HG03558 (cell line): Measurements from ENCODE around the gene KRTAP9-2.
"Not testable (repeated sequence)": the region's sequence is repeated elsewhere in the genome, so short reads cannot be mapped to it uniquely, and the experiment has no call there.

Experiments
- ATAC-seq: cut with Tn5 transposase; IDR thresholded peaks from one replicate; pipeline ENCODE4 v1.9.1; 2021; ENCODE audit warnings: moderate number of reproducible peaks; ENCODE audit not compliant: unreplicated experiment; ENCODE audit errors: extremely low read depth

The KRTAP9-2 gene, protein sequence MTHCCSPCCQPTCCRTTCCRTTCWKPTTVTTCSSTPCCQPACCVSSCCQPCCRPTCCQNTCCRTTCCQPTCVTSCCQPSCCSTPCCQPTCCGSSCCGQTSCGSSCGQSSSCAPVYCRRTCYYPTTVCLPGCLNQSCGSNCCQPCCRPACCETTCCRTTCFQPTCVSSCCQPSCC

DNA sequence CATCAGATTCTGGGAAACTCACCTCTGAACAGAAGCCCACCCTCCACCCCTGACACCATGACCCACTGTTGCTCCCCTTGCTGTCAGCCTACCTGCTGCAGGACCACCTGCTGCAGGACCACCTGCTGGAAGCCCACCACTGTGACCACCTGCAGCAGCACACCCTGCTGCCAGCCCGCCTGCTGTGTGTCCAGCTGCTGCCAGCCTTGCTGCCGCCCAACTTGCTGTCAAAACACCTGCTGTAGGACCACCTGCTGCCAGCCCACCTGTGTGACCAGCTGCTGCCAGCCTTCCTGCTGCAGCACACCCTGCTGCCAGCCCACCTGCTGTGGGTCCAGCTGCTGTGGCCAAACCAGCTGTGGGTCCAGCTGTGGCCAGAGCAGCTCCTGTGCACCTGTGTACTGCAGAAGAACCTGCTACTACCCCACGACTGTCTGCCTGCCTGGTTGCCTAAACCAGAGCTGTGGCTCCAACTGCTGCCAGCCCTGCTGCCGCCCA, at the start of gene KRTAP9-2:
Gene KRTAP9-2 (plus strand): TSS at position 51 of the 498 bp plus-strand sequence. CDS start 7 bp downstream, at position 58.
- not testable (repeated sequence) for ATAC-seq

DNA sequence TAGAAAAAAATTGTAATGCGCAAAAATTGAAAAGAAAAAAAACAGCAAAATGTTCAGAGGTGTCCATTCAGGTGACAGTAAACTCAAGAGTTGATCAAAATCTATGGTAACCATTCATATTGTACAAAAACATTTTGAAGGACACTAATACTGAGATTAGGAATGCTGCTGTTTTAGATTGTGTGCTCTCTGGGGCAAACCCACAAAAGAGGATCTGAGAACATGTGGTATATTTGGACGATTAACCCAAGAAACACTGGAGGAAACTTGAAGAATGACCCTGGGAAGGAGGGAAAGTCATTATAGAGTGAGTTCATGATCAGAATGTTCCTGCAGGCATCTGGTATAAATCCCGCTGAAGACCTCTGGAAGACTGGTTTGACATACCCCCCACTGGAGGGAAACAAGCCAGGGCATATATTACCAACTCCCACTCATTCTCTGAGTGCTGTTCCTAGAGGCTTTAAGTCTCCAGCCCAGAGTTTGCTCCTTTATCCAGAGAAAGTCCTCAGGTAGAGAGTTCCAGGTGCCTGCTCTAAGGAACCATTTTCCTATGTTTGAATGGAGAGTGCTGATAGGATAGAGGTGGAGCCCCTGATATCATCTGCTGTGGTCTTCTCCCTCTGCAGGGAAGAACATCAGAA, 49.6 kb upstream of the KRTAP9-2 start:
- ATAC-seq, result no peak

DNA sequence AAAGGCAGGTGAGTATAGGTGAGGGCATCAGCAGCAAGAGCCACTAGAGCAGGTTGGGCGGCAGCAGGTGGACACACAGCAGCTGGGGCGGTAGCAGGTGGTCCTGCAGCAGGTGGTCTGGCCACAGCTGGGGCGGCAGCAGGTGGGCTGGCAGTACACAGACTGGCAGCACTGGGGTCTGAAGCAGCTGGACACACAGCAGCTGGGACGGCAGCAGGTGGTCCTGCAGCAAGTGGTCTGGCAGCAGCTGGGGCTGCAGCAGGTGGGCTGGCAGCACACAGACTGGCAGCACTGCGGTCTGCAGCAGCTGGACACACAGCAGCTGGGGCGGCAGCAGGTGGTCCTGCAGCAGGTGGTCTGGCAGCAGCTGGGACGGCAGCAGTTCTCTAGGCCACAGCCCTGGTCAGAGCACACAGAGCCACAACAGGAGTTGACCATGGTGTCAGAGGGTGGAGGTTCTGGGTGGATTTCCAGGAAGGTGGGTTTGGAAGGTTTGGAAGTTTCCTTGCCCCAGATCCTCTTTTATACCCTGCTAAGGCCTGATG, 48.6 kb upstream of the KRTAP9-2 start, which contains the start of gene KRTAP4-2:
Gene KRTAP4-2 (minus strand): TSS at position 495 of the 545 bp plus-strand sequence. CDS start 57 bp downstream, at position 438.
- ATAC-seq, result no peak

DNA sequence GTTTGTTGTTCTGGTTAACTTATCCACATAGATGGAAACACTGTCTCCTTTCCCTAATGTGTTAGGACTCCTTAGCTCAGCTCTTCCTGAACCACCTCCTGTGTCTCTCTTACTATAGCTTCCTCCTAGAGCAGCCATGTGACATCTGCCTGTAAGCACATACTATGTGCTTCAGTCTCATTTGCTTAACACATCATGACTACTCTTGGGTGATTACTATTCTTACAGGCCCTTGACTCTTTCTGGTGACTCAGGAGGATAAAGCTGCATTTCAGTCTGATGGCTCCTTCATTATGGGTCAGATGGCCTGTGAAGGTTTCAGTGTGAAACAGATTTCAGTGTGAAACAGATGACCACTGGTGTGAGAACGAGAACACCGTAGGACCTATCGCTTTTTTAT, 48.1 kb upstream of the KRTAP9-2 start:
- ATAC-seq, result no peak

DNA sequence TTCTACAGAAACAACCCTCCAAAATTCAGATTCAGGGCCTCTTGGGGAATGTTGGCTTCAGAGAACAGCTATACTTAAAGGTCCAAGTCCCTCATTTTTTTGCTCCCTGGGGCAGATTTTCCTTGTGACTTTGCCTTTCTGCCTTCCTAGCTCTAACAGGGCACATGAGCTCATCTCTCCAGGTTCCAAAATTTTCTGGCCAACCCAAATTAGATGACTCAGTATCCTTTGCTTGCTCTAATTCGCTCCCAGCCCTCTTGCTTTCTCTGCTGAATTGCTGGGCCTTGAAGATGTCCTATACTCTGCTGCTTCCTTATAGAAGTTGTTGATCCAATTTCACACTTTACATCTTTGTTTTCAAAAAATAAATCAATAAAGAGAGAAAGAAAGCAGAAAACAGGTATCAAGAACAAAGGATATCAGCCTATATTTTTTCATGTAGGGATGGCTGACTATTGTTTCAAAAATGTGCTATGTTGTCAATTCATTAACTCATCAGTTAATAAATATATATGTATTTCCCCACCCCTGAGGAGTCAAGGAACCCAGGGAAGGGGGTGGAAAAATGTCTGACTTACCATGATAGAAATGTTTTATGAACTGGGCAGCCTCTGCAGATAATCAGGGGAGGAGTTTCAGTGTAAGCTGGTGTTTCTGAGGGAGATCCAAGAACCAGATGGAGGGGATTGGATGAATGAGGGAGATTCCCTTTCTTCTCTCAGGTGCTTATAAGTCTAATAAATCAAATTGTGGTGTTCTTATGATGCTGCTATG, 47.4 kb upstream of the KRTAP9-2 start:
- no peak for ATAC-seq

DNA sequence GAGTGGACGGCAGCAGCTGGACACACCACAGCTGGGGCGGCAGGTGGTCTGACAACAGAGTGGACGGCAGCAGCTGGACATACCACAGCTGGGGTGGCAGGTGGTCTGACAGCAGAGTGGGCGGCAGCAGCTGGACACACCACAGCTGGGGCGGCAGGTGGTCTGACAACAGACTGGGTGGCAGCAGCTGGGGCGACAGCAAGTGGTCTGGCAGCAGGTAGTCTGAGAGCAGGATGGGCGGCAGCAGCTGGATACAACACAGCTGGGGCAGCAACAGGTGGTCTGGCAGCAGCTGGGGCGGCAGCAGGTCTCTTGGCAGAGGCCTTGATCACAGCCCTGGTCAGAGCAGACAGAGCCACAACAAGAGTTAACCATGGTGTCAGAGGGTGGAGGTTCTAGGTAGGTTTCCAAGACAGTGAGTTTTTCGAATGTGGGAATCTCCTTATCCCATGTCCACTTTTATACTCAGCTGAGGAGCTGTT, 41.9 kb upstream of the KRTAP9-2 start, which contains the start of gene KRTAP4-1:
Gene KRTAP4-1 (minus strand): TSS at position 432 of the 482 bp plus-strand sequence. CDS start 57 bp downstream, at position 375.
- no peak for ATAC-seq

DNA sequence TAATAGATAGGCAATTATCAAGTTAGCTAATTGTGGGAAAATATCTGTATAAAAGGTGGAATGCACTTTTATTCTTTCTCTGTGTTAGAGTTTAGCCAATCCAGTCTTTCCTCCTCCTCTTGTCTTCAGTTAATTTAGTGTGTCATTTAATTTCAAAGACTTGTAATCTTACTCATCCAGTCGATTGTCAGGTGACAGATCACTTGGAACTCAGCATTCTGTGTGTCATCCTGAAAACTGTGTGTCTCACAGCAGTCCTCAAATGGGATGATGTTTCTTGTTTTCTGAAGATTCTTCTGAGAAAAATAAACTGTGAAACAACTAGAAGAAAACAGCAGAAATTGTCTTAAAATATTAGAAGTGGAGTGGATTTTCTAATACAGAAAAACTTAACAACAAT, 41.4 kb upstream of the KRTAP9-2 start:
- no peak for ATAC-seq

DNA sequence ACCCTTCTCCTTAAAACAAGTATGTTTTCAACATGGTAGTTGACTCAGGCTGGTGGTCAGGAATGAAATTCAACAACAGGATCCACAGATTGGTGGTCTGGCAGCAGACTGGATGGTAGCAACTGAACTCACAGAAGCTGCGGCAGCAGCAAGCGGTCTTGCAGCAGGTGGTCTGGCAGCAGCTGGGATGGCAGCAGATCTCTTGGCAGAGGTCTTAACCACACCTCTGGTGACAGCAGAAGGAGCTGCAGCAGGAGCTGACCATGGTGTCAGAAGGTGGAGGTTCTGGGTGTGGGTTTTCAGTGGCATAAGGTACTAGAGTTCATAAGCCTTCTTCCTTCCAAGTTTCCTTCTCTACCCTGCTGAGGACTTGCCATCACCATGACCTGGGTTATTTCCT, 39.6 kb upstream of the KRTAP9-2 start:
- ATAC-seq, result no peak

DNA sequence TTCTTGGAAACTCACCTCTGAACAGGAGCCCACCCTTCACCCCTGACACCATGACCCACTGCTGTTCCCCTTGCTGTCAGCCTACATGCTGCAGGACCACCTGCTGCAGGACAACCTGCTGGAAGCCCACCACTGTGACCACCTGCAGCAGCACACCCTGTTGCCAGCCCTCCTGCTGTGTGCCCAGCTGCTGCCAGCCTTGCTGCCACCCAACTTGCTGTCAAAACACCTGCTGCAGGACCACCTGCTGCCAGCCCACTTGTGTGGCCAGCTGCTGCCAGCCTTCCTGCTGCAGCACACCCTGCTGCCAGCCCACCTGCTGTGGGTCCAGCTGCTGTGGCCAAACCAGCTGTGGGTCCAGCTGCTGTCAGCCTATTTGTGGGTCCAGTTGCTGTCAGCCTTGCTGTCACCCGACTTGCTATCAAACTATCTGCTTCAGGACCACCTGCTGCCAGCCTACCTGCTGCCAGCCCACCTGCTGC, 36.6 kb upstream of the KRTAP9-2 start, which contains the start of gene KRTAP9-1:
Gene KRTAP9-1 (plus strand): TSS at position 51 of the 482 bp plus-strand sequence. CDS start 0 bp downstream, at position 51.
- not testable (repeated sequence) for ATAC-seq

DNA sequence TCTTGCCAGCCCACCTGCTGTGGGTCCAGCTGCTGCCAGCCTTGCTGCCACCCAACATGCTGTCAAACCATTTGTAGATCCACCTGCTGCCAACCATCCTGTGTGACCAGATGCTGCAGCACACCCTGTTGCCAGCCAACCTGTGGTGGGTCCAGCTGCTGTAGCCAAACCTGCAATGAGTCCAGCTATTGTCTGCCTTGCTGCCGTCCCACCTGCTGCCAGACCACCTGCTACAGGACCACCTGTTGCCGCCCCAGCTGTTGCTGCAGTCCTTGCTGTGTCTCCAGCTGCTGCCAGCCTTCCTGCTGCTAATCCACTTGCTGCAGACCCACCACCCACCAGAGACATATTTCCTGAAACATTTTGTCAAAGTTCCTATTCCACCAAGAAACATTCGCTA, 36.1 kb upstream of the KRTAP9-2 start:
- ATAC-seq, result no peak

DNA sequence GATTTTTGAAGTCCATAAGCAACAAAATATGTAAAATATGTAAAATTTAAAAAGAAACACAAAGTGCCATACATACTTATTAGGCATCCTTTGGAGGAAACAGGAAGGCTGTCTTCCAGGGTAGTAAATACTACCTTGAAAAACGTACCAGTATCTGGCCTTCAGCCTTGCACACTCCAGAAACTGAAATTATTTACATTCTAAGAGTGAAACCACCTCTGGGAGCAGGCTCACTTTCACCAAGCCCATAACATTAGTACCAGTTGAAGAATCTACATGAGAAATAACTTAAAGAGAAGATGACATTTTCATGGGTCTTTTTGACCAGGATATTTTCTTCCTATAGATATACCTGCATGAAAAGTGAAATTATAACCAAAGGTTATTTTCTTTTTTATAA, 30.4 kb upstream of the KRTAP9-2 start:
- ATAC-seq, result no peak

DNA sequence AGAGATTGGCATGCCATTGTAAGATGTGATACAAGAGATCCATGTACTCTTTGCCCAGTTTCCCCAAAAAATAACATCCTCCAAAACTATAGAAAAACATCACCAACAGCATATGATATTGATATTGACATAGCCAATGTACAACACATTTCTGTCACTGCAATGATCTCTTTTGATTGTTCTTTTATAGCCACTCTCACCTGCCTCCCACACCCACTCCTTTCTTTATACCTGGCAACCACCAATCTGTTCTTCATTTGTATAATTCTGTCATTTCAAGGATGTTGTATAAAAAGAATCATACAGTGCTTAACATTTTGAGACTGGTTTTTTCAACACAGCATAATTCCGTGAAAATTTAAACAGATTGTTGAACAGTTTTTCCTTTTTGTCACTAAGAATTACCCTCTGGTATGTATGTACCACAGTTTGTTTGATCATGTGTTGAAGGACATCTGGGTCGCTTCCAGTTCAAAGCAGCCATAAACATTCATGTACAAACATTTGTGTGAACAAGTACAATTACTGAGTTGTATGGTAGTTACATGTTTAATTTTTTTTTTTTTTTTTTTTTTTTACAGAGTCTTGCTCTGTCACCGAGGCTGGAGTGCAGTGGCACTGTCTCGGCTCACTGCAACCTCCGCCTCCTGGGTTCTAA, 26.9 kb upstream of the KRTAP9-2 start:
- no peak for ATAC-seq

DNA sequence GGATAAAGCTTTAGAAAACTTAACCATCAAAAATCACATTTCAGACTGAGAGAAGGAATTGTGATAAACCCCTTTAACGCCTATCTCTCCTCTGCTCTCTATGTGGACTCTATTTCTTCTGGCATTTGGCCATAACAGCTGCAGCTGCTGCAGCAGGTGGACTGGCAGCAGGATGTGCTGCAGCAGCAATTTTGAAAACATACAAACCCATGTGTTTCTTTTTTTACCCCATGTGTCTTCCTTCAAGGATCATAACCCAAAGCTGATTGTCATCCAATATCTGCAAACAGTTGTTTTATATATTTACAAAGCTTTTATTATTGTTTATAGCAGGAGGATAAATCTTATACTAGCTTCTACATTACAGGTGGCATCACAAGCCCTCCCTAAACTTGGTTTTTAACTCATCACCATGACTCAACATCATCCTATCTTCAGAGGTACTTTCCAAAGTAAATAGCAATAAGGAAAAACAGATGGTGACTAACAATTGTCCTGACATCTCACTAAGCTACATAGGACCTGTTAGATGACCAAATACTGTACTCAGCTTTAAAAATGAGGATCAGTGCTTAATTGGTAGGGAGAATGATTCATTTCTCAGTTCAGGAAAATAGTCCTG, 14.5 kb upstream of the KRTAP9-2 start:
- no peak for ATAC-seq

DNA sequence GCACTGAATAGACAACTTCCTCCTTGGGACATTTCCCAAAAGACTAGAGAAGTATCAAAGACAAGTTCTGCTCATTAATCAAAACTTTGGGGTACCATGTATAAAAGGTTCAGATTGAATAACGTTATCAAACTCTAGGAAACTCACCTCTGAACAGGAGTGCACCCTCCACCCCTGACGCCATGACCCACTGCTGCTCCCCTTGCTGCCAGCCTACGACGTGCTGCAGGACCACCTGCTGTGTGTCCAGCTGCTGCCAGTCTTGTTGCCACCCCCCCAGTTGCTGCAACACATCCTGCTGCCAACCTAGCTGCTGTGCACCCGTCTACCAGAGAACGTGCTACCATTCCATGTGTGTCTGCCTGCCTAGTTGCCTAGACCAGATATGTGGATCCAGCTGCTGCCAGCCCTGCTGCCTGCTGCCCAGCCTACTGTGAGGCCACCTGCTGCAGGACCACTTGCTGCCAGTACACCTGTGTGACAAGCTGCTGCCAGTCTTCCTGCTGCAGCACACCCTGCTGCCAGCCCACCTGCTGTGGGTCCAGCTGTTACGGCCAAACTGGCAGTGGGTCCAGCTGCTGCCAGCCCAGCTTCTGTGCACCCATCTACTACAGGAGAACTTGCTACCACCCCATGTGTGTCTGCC, 13.8 kb upstream of the KRTAP9-2 start:
- no peak for ATAC-seq

DNA sequence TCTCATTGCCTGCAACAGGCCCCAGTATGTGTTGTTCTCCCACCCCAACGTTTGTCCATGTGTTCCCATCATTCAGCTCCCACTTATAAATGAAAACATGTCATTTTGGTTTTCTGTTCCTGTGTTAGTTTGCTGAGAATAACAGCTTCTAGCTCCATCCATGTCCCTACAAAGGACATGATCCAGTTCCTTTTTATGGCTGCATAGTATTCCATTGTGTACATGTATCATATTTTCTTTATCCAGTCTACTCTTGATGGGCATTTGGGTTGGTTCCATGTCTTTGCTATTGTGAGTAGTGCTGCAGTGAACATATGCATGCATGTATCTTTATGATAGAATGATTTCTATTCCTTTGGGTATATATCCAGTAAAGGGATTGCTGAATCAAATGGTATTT, 10.8 kb upstream of the KRTAP9-2 start:
- ATAC-seq, result no peak

DNA sequence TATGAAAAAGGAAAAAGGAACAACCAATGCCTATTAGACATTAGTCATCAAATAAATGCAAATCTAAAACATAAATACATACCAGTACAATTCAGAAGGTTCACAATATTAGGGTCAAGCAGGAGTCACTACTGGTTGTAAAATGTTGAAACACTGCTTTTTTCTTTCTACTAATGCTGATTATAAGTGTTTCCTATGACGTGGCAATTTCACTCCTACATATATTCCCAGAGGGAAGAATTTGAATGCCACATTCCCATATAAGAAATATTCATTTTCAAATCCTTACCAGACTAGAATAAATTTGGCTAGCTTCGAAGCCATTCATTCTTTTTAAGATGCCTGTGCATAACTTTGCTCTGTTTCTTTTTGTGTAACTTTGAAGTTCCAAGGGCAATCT, 2.6 kb upstream of the KRTAP9-2 start:
- no peak for ATAC-seq

DNA sequence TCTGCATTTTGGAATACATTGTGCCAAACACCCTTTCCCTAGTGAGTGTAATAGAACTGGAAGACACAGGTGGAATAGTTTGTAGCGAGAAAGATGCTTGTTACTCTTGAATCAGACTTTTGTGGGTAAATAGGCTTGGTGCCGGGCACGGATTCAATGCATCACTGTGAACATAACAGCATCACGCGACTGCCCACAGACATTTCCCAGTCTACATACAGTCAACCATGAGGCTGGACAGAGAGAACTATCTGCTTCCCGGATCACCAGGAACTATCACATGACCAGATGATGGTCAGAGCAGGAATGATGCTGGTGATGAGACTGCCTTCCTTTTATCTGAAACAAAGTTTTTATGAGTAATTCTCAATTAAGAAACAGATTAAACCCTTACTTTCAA, 397 bp upstream of the KRTAP9-2 start:
- ATAC-seq, result no peak

DNA sequence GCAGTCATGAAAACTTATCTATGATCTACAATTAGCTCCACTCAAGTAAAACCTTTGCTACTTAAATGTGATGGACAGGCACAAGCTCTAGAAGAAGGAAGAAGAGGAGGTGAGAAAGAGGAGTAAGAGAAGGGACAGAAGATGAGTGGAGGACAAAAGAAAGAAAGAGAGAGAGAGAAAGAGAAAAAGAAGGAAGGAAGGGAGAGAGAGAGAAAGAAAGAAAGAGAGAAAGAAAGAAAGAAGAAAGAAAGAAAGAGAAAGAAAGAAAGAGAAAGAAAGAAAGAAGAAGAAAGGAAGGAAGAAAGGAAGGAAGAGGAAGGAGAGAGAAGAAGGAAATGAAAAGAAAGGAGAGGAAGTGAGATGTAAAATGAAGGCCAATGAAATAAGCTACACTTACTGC, 3.6 kb downstream of the KRTAP9-2 start:
- no peak for ATAC-seq

DNA sequence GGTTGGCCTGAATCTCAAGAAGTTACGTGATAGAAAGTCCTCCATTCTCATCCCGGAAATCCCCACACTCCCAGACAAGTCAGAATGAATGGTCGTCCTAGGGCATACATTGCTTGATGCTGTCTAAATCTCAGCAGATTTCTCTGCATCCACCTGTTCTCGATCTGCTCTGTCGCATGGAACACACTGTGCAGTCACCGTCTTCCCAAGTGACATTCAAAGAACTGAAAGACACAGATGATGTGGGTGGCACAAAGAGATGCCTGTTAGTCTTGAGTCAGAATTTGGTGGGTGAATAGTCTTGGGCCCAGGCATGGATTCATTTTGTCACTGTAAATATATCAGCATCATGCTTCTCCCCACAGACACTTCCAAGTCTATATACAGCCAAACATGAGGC, 5.3 kb downstream of the KRTAP9-2 start:
- ATAC-seq, result no peak
